Measurements from ENCODE around the gene CNIH3. TPM values are rescaled to one million over a fixed set of nuclear protein-coding genes. Genes with fewer than 3 reads are reported as not detected.

Gene CNIH3
- total and polyA plus RNA-seq, 2 donors (not counting 1 experiment from before 2014, with no cell fraction given), result 3.7 to 28.1 TPM

GRCh38 chr1:224592636-224593582 lies 23.2 kb upstream of the CNIH3 start:
- Histone ChIP-seq H3K27ac (ENCODE audit: insufficient read depth, low read length) (no peak overlapping the region), H3K4me2 (ENCODE audit: extremely low read depth, insufficient read depth, low read length) (peak overlapping the region; percentile 68), H3K9ac (ENCODE audit: insufficient read depth, low read length) (no peak overlapping the region), H4K20me1 (ENCODE audit: control insufficient read depth, extremely low read depth, insufficient read depth, low read length) (no peaks in the 10 kb centered on the region), H3K79me2 (ENCODE audit: control insufficient read depth, insufficient read depth, low read length) (no peaks in the 10 kb centered on the region), H3K36me3 (ENCODE audit: control insufficient read depth, insufficient read depth, low read length) (no peaks in the 10 kb centered on the region), H2AFZ (ENCODE audit: low read length) (no peak overlapping the region), H3K27me3 (ENCODE audit: control insufficient read depth, insufficient read depth, low read length) (no peaks in the 10 kb centered on the region), H3K9me3 (ENCODE audit: control insufficient read depth, insufficient read depth, low read depth, low read length) (no peaks in the 10 kb centered on the region), H3K4me1 (ENCODE audit: control insufficient read depth, extremely low read depth, insufficient read depth, low read length) (peaks cover 13% of the 10 kb centered on the region), H3K4me3 (replicated peaks in 1 of 4; ENCODE audit: control extremely low read depth in 1 of 4, insufficient read depth in 1 of 4, low read depth in 3 of 4, low read length in 4 of 4) (no peak overlapping the region)
- TF ChIP-seq EZH2 (IDR thresholded peaks at IDR 0.05; ENCODE audit: low read length, missing control alignments) (no peak), CTCF (conservative IDR thresholded peaks at IDR 0.05 in 1 of 2, IDR thresholded peaks at IDR 0.05 in 1 of 2; ENCODE audit: low read depth in 1 of 2, low read length in 2 of 2) (no peak)
- DNase-seq (ENCODE audit: low read depth in 2 of 2), result peak; percentile 92 to 97

- Histone ChIP-seq H3K79me2 (ENCODE audit: control insufficient read depth, insufficient read depth, low read length) (no peaks in the 10 kb centered on the region), H3K36me3 (ENCODE audit: control insufficient read depth, insufficient read depth, low read length) (no peaks in the 10 kb centered on the region), H3K27me3 (ENCODE audit: control insufficient read depth, insufficient read depth, low read length) (no peaks in the 10 kb centered on the region), H3K4me3 (replicated peaks in 1 of 4; ENCODE audit: control extremely low read depth in 1 of 4, insufficient read depth in 1 of 4, low read depth in 3 of 4, low read length in 4 of 4) (no peak overlapping the region), H4K20me1 (ENCODE audit: control insufficient read depth, extremely low read depth, insufficient read depth, low read length) (no peaks in the 10 kb centered on the region), H3K4me2 (ENCODE audit: extremely low read depth, insufficient read depth, low read length) (no peak overlapping the region), H3K9ac (ENCODE audit: insufficient read depth, low read length) (no peak overlapping the region), H3K9me3 (ENCODE audit: control insufficient read depth, insufficient read depth, low read depth, low read length) (no peaks in the 10 kb centered on the region), H3K4me1 (ENCODE audit: control insufficient read depth, extremely low read depth, insufficient read depth, low read length) (peaks cover 13% of the 10 kb centered on the region), H3K27ac (ENCODE audit: insufficient read depth, low read length) (no peak overlapping the region), H2AFZ (ENCODE audit: low read length) (no peak overlapping the region)
- no peak for DNase-seq (ENCODE audit: low read depth in 2 of 2)
- no peak for TF ChIP-seq CTCF (conservative IDR thresholded peaks at IDR 0.05 in 1 of 2, IDR thresholded peaks at IDR 0.05 in 1 of 2; ENCODE audit: low read depth in 1 of 2, low read length in 2 of 2)
- TF ChIP-seq EZH2 (IDR thresholded peaks at IDR 0.05; ENCODE audit: low read length, missing control alignments), result no peak
These were observed 21.8 kb upstream of the CNIH3 start for GRCh38 chr1:224594360-224594759.

- H3K27me3 ChIP-seq (ENCODE audit: control insufficient read depth, insufficient read depth, low read length), result no peaks in the 10 kb centered on the region
- no peaks in the 10 kb centered on the region for H3K79me2 ChIP-seq (ENCODE audit: control insufficient read depth, insufficient read depth, low read length)
- no peaks in the 10 kb centered on the region for H3K36me3 ChIP-seq (ENCODE audit: control insufficient read depth, insufficient read depth, low read length)
- no peak for DNase-seq (ENCODE audit: low read depth in 2 of 2)
- no peak overlapping the region for H2AFZ ChIP-seq (ENCODE audit: low read length)
- H3K4me1 ChIP-seq (ENCODE audit: control insufficient read depth, extremely low read depth, insufficient read depth, low read length), result peaks cover 13% of the 10 kb centered on the region
- no peak overlapping the region for H3K4me3 ChIP-seq (replicated peaks in 1 of 4; ENCODE audit: control extremely low read depth in 1 of 4, insufficient read depth in 1 of 4, low read depth in 3 of 4, low read length in 4 of 4)
- H3K27ac ChIP-seq (ENCODE audit: insufficient read depth, low read length), result no peak overlapping the region
- H3K9me3 ChIP-seq (ENCODE audit: control insufficient read depth, insufficient read depth, low read depth, low read length), result no peaks in the 10 kb centered on the region
- H4K20me1 ChIP-seq (ENCODE audit: control insufficient read depth, extremely low read depth, insufficient read depth, low read length), result no peaks in the 10 kb centered on the region
- TF ChIP-seq CTCF (conservative IDR thresholded peaks at IDR 0.05 in 1 of 2, IDR thresholded peaks at IDR 0.05 in 1 of 2; ENCODE audit: low read depth in 1 of 2, low read length in 2 of 2), result no peak
- no peak for TF ChIP-seq EZH2 (IDR thresholded peaks at IDR 0.05; ENCODE audit: low read length, missing control alignments)
- H3K4me2 ChIP-seq (ENCODE audit: extremely low read depth, insufficient read depth, low read length), result no peak overlapping the region
- no peak overlapping the region for H3K9ac ChIP-seq (ENCODE audit: insufficient read depth, low read length)
These were observed 21.3 kb upstream of the CNIH3 start for GRCh38 chr1:224594851-224595250.

Measured in fibroblast of lung (primary cell).